A549 (cell line): Measurements from ENCODE around the gene ZNF675. TPM values are rescaled to one million over a fixed set of nuclear protein-coding genes. Genes with fewer than 3 reads are reported as not detected.
"Not testable (repeated sequence)": the region's sequence is repeated elsewhere in the genome, so short reads cannot be mapped to it uniquely, and the experiment has no call there.

ENCODE experiments used
- ATAC-seq, 2 experiments: fragments of 200-7000 bp in 1 of 2; fragments of >200 bp in 1 of 2; cut with Nextera tagmentation in 1 of 2; cut with Tn5 transposase in 1 of 2; 3 replicates each; pipeline versions ENCODE4 v1.8.0 to v1.9.1; 2018 to 2020; ENCODE audit warnings: mild to moderate bottlenecking in 1 of 2, moderate library complexity in 1 of 2
- CTCF ChIA-PET: fragments of 300-600 bp; sonication (Branson Sonifier 250); formaldehyde crosslinking; extraction: SDS; loops from one replicate; lab custom pipeline; 2021; ENCODE audit warnings: antibody characterized with exemption, inconsistent platforms; lab: Yijun Ruan, JAX
- POLR2A ChIA-PET: fragments of 350-600 bp; formaldehyde crosslinking; extraction: SDS; loops from one replicate; lab custom pipeline; 2021; ENCODE audit warnings: antibody characterized with exemption, inconsistent platforms; lab: Yijun Ruan, JAX
- DNase-seq, 2 experiments: peaks; one replicate each; pipeline versions ENCODE4 v3.0.0 to v3.0.0-alpha.2; 2011 to 2016; ENCODE audit warnings: low read depth in 1 of 2, low spot score in 1 of 2
- FAIRE-seq: peaks from 2 replicates; lab custom pipeline; 2011; peaks lifted over from hg19 to GRCh38; lab: Jason Lieb, UNC
- H3K27ac ChIP-seq, 2 experiments: fragments of >200 bp; sonication (Bioruptor Twin); formaldehyde crosslinking; 3 replicates each; pipeline ENCODE4 v1.5.1; 2016 to 2017
- H3K4me1 ChIP-seq: fragments of >200 bp; sonication (Bioruptor Twin); formaldehyde crosslinking; 3 replicates; pipeline ENCODE4 v1.6.1; 2016
- H3K4me2 ChIP-seq: fragments of >200 bp; sonication (Bioruptor Twin); formaldehyde crosslinking; 3 replicates; pipeline ENCODE4 v1.6.1; 2016
- H3K4me3 ChIP-seq: fragments of >200 bp; sonication (Bioruptor Twin); formaldehyde crosslinking; 3 replicates; pipeline ENCODE4 v1.5.1; 2016
- H3K9me3 ChIP-seq: fragments of >200 bp; sonication (Bioruptor Twin); formaldehyde crosslinking; 3 replicates; pipeline ENCODE4 v1.6.1; 2016
- E2F6 ChIP-seq: IDR thresholded peaks from 2 replicates; pipeline ENCODE4 v1.6.1; 2012; ENCODE audit warnings: low read depth, borderline replicate concordance
- FOSL2 ChIP-seq, 2 experiments: fragments of 450-650 bp in 1 of 2; fragments of >200 bp in 1 of 2; sonication (Bioruptor Twin) in 1 of 2; formaldehyde crosslinking; IDR thresholded peaks; 2 replicates each; pipeline versions ENCODE4 v1.5.0 to v1.6.1; 2016 to 2020; ENCODE audit warnings: mild to moderate bottlenecking in 1 of 2, moderate library complexity in 1 of 2
- HEYL ChIP-seq: fragments of 250-450 bp; sonication (Bioruptor Pico); IDR thresholded peaks from 2 replicates; pipeline ENCODE4 v1.8.0; 2021; ENCODE audit warnings: mild to moderate bottlenecking, moderate library complexity
- HMGXB4 ChIP-seq: fragments of 250-450 bp; sonication (Bioruptor Pico); IDR thresholded peaks from 2 replicates; pipeline ENCODE4 v1.5.0; 2021; ENCODE audit warnings: mild to moderate bottlenecking, moderate library complexity, borderline replicate concordance
- JUN ChIP-seq, 2 experiments: fragments of >200 bp; sonication (Bioruptor Twin); formaldehyde crosslinking; IDR thresholded peaks; 2 replicates in 1 of 2; 3 replicates in 1 of 2; pipeline ENCODE4 v1.6.1; 2016 to 2017
- JUNB ChIP-seq: fragments of >200 bp; sonication (Bioruptor Twin); formaldehyde crosslinking; IDR thresholded peaks from 2 replicates; pipeline ENCODE4 v1.6.1; 2016
- NPAS2 ChIP-seq: fragments of 250-450 bp; sonication (Bioruptor Pico); IDR thresholded peaks from 2 replicates; pipeline ENCODE4 v1.8.0; 2022; ENCODE audit warnings: mild to moderate bottlenecking, moderate library complexity, borderline replicate concordance
- POLR2A ChIP-seq: IDR thresholded peaks from 2 replicates; pipeline ENCODE4 v1.6.1; 2012; ENCODE audit warnings: mild to moderate bottlenecking, low read length
- TP53 ChIP-seq: fragments of 250-450 bp; sonication (Bioruptor Pico); IDR thresholded peaks from 2 replicates; pipeline ENCODE4 v1.5.0; 2021; ENCODE audit warnings: mild to moderate bottlenecking, moderate library complexity
- WGBS: methylation state at CpG from one replicate; pipeline ENCODE4 v1.1.6; 2017; ENCODE audit errors: missing lambda C conversion rate; 5-methylcytosine and 5-hydroxymethylcytosine counted together
- polyA minus RNA-seq: library from RNA; depleted of rRNA, polyadenylated mRNA; stranded (reverse); fragments of >200 nt; gene quantifications from 2 replicates; pipeline ENCODE4 v1.2.3, GENCODE V29; 2011; rRNA and poly(A)+ RNA removed
- polyA plus RNA-seq, 4 experiments: library from polyadenylated mRNA; depleted of rRNA in 3 of 4; stranded (reverse); fragments of >200 nt; fragmentation: RNase III in 1 of 4; extraction: RNeasy Plus Mini Kit Qiagen cat#74134 plus additional on column Dnase treatment in 1 of 4; gene quantifications; 2 replicates in 3 of 4; 3 replicates in 1 of 4; pipeline ENCODE4 v1.2.3, GENCODE V29; 2011 to 2017
- TF ChIP-seq, protein P1 (sequence below): IDR thresholded peaks from 2 replicates; pipeline ENCODE4 v1.6.1; 2012
- TF ChIP-seq, protein P2 (sequence below): fragments of 200-600 bp; sonication (generic); IDR thresholded peaks from 2 replicates; pipeline ENCODE4 v1.6.1; 2016; ENCODE audit warnings: antibody characterized with exemption, mild to moderate bottlenecking, moderate library complexity

Gene ZNF675
- polyA plus RNA-seq (2011; rRNA removed) (7.3 and 8.4 TPM in 2 replicates), polyA plus RNA-seq (2017; fragmentation: RNase III; extraction: RNeasy Plus Mini Kit Qiagen cat#74134 plus additional on column Dnase treatment) (5.0 to 6.2 TPM (median 5.2 TPM) in 3 replicates), polyA minus RNA-seq (8.4 and 10.5 TPM in 2 replicates)
- 2.1 and 2.4 TPM in 2 replicates for polyA plus RNA-seq (2012; cell fraction: cytosol; rRNA removed)
- 1.3 and 3.6 TPM in 2 replicates for polyA plus RNA-seq (2012; cell fraction: nucleus; rRNA removed)

GRCh38 chr19:23686621-23687423 is at the start of gene ZNF675:
ZNF675 (minus strand) TSS chr19:23687212; CDS start chr19:23687033, 179 bp downstream.
- POLR2A ChIA-PET: interaction anchor here (0.6 to 1.4 kb wide), 3 partner anchors 15 to 400 kb away, joined by 3 to 5 read pairs (median 4); partner anchors contain the start of gene ZNF254
- CTCF ChIA-PET: interaction anchor here (0.7 kb wide), 1 partner anchor 40 kb away, joined by 3 read pairs; no protein-coding TSS in a partner anchor
- DNase-seq (peak; percentile 80 to 97), ATAC-seq (peak; percentile 98 to 99), FAIRE-seq (peak; percentile 97)
- TF ChIP-seq FOSL2 (IDR thresholded peaks at IDR 0.05): no peak
- TF ChIP-seq FOSL2 (CRISPR knock-in tag; IDR thresholded peaks at IDR 0.05): no peak
- TF ChIP-seq JUN (IDR thresholded peaks at IDR 0.05): peak in 1 of 2 experiments; percentile 61; a peak in 1 of 5 replicates
- TF ChIP-seq E2F6: 0 out of 2 replicates have a peak, but pooled peaks have one; percentile 18
- 0 out of 2 replicates have a peak, but pooled peaks have one; percentile 40 for TF ChIP-seq TP53 (CRISPR knock-in tag)
- TF ChIP-seq POLR2A: peak; percentile 38; the same call in 1 of the 2 replicates
- 2% methylated on average over 32 of the region's 33 CpGs for WGBS
- peak within 1 kb of the TSS; percentile 67 for H3K4me2 ChIP-seq
- peak within 1 kb of the TSS; percentile 64 for H3K4me3 ChIP-seq
- peaks cover 36% of the 10 kb centered on the region for H3K9me3 ChIP-seq
- H3K4me1 ChIP-seq: no peaks in the 10 kb centered on the region
- peak within 1 kb of the TSS; percentile 76 to 94 for H3K27ac ChIP-seq

DNA sequence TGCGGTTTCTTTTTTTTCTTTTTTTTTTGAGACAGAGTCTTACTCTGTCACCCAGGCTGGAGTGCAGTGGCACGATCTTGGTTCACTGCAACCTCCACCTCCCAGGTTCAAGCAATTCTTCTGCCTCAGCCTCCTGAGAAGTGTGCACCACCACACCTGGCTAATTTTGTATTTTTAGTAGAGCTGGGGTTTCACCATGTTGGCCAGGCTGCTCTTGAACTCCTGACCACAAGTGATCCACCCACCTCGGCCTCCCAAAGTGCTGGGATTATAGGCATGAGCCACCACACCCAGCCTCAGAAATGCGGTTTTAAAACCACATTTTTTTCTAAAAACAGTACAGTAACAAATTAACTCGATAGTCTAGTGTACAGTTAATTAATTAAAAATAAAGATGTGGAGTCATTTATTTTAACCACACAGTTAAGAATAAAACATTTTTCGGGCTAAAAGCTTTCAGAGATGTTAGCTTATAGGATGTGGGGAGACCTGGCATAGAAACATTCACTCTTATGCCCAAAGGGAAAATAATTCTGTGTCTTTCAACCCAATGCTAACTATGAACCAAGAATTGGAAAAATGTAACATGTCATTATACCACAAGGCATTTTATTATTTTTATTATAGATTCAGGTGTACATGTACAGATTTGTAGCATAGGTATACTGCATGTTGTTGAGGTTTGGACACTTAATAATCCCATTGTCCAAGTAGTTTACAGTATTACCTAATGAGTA is 43.9 kb upstream of the ZNF675 start:
- H3K4me2 ChIP-seq, ATAC-seq, H3K27ac ChIP-seq, POLR2A ChIA-PET, H3K4me3 ChIP-seq, FAIRE-seq, DNase-seq, H3K4me1 ChIP-seq: not testable (repeated sequence)
- WGBS: 6% methylated on average over 6 of the region's 6 CpGs
- peaks cover 19% of the 10 kb centered on the region for H3K9me3 ChIP-seq
- CTCF ChIA-PET: interaction anchor here (0.6 kb wide), 1 partner anchor 28 kb away, joined by 3 read pairs; no protein-coding TSS in a partner anchor

- H3K27ac ChIP-seq, H3K4me3 ChIP-seq, ATAC-seq, CTCF ChIA-PET, DNase-seq, POLR2A ChIA-PET, H3K4me1 ChIP-seq, H3K4me2 ChIP-seq, FAIRE-seq: not testable (repeated sequence)
- 3% methylated on average over 5 of the region's 6 CpGs for WGBS
- H3K9me3 ChIP-seq: peaks cover 13% of the 10 kb centered on the region; the same call in 2 of the 3 replicates
These were observed 37.1 kb upstream of the ZNF675 start for GRCh38 chr19:23724161-23724560.

DNA sequence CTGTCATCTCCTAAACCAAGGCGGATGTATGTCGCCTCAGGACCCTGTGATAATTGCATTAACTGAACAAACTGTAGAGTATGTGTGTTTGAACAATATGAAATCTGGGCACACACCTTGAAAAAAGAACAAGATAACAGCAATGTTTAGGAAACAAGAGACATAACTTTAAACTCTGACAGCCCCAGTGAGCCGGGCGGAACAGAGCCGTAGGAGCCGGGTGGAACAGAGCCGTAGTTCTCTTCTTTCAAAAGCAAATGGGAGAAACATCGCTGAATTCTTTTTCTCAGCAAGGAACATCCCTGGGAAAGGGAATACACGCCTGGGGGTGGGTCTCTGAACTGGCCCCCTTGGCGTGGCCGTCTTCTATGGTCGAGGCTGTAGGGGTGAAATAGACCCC is 31.8 kb upstream of the ZNF675 start:
- no peak for TF ChIP-seq HMGXB4 (CRISPR knock-in tag)
- TF ChIP-seq HEYL (CRISPR knock-in tag): no peak
- no peak for TF ChIP-seq NPAS2 (CRISPR knock-in tag)
- no peak for TF ChIP-seq JUNB
- TF ChIP-seq, protein P1, sequence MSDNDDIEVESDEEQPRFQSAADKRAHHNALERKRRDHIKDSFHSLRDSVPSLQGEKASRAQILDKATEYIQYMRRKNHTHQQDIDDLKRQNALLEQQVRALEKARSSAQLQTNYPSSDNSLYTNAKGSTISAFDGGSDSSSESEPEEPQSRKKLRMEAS: no peak
- TF ChIP-seq, protein P2, sequence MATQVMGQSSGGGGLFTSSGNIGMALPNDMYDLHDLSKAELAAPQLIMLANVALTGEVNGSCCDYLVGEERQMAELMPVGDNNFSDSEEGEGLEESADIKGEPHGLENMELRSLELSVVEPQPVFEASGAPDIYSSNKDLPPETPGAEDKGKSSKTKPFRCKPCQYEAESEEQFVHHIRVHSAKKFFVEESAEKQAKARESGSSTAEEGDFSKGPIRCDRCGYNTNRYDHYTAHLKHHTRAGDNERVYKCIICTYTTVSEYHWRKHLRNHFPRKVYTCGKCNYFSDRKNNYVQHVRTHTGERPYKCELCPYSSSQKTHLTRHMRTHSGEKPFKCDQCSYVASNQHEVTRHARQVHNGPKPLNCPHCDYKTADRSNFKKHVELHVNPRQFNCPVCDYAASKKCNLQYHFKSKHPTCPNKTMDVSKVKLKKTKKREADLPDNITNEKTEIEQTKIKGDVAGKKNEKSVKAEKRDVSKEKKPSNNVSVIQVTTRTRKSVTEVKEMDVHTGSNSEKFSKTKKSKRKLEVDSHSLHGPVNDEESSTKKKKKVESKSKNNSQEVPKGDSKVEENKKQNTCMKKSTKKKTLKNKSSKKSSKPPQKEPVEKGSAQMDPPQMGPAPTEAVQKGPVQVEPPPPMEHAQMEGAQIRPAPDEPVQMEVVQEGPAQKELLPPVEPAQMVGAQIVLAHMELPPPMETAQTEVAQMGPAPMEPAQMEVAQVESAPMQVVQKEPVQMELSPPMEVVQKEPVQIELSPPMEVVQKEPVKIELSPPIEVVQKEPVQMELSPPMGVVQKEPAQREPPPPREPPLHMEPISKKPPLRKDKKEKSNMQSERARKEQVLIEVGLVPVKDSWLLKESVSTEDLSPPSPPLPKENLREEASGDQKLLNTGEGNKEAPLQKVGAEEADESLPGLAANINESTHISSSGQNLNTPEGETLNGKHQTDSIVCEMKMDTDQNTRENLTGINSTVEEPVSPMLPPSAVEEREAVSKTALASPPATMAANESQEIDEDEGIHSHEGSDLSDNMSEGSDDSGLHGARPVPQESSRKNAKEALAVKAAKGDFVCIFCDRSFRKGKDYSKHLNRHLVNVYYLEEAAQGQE: no peak
- TF ChIP-seq, all 56 proteins: peak for 0
- 21% methylated on average over 12 of the region's 12 CpGs for WGBS
- CTCF ChIA-PET: no interaction called here

More for the DNA sequence above, 31.8 kb upstream of the ZNF675 start:
- no peak for DNase-seq
- Histone ChIP-seq H3K4me1 (no peaks in the 10 kb centered on the region), H3K4me2 (no peak overlapping the region), H3K4me3 (no peak overlapping the region), H3K9me3 (peaks cover 7% of the 10 kb centered on the region; the same call in 2 of the 3 replicates), H3K27ac (no peak overlapping the region)
- FAIRE-seq: no peak
- POLR2A ChIA-PET: no interaction called here
- no peak for ATAC-seq
